GM12878 (cell line): ENCODE data around the gene ZFC3H1. TPM values are rescaled to one million over a fixed set of nuclear protein-coding genes. Genes with fewer than 3 reads are reported as not detected.
"Not testable (repeated sequence)": the region's sequence is repeated elsewhere in the genome, so short reads cannot be mapped to it uniquely, and the experiment has no call there.

Source experiments
- ATAC-seq: fragments of 200-7000 bp; cut with Tn5 transposase; 3 replicates; pipeline ENCODE4 v1.9.1; 2020; ENCODE audit warnings: mild to moderate bottlenecking, moderate library complexity
- BruUV-seq: library from RNA; stranded (reverse); fragments of 400-500 nt; replicated peaks from 2 replicates; lab custom pipeline; 2021; lab: Mats Ljungman, UMichigan
- CTCF ChIA-PET: fragments of 300-600 bp; sonication (Branson Sonifier 250); formaldehyde crosslinking; extraction: SDS; loops from one replicate; lab custom pipeline; 2021; ENCODE audit warnings: inconsistent platforms; lab: Yijun Ruan, JAX
- POLR2A ChIA-PET: fragments of 350-600 bp; formaldehyde crosslinking; extraction: SDS; loops from one replicate; lab custom pipeline; 2021; ENCODE audit warnings: inconsistent platforms; lab: Charles Lee
- RAD21 ChIA-PET: fragments of 300-600 bp; sonication (Branson Sonifier 250); formaldehyde crosslinking; loops from one replicate; lab custom pipeline; 2023; ENCODE audit warnings: antibody characterized with exemption; ENCODE audit not compliant: unreplicated experiment; lab: Charles Lee
- SMC1A ChIA-PET: fragments of 300-600 bp; sonication (Branson Sonifier 250); formaldehyde crosslinking; loops from one replicate; lab custom pipeline; 2023; ENCODE audit not compliant: unreplicated experiment, uncharacterized antibody; lab: Charles Lee
- DNase-seq: peaks from one replicate; pipeline ENCODE4 v3.0.0-alpha.2; 2011; ENCODE audit warnings: low read depth, low spot score
- FAIRE-seq: peaks from 3 replicates; lab custom pipeline; 2011; peaks lifted over from hg19 to GRCh38; lab: Jason Lieb, UNC
- H2AFZ ChIP-seq: 2 replicates; pipeline ENCODE4 v1.6.0; 2011; ENCODE audit warnings: low read depth, low read length, control low read depth; ENCODE audit not compliant: control insufficient read depth
- H3K27ac ChIP-seq: 2 replicates; pipeline ENCODE4 v1.5.1; 2011; ENCODE audit warnings: control low read depth; ENCODE audit not compliant: control insufficient read depth, insufficient read depth
- H3K27me3 ChIP-seq, 2 experiments: replicated peaks in 1 of 2; 2 replicates each; pipeline versions ENCODE4 v1.6.0 to v1.6.1; 2011; ENCODE audit warnings: low read length in 1 of 2; ENCODE audit not compliant: control insufficient read depth in 2 of 2, insufficient read depth in 2 of 2
- H3K36me3 ChIP-seq, 2 experiments: 2 replicates each; pipeline ENCODE4 v1.5.1; 2011; ENCODE audit warnings: low read length in 1 of 2; ENCODE audit not compliant: control insufficient read depth in 2 of 2, insufficient read depth in 2 of 2
- H3K4me1 ChIP-seq: 2 replicates; pipeline ENCODE4 v1.6.1; 2011; ENCODE audit warnings: mild to moderate bottlenecking, low read length, moderate library complexity, mixed read lengths; ENCODE audit not compliant: control insufficient read depth, insufficient read depth
- H3K4me2 ChIP-seq: 2 replicates; pipeline ENCODE4 v1.6.0; 2011; ENCODE audit warnings: control low read depth; ENCODE audit not compliant: control insufficient read depth, insufficient read depth
- H3K4me3 ChIP-seq: fragments of 200-600 bp; sonication (generic); 2 replicates; pipeline ENCODE4 v1.5.1; 2016
- H3K79me2 ChIP-seq: 2 replicates; pipeline ENCODE4 v1.6.0; 2011; ENCODE audit warnings: low read length; ENCODE audit not compliant: control insufficient read depth, insufficient read depth
- H3K9ac ChIP-seq: 2 replicates; pipeline ENCODE4 v1.8.0; 2011; ENCODE audit warnings: low read length, control low read depth, mixed read lengths; ENCODE audit not compliant: control insufficient read depth, insufficient read depth
- H3K9me3 ChIP-seq: replicated peaks from 3 replicates; pipeline ENCODE4 v1.5.1; 2011; ENCODE audit warnings: mild to moderate bottlenecking, low read length; ENCODE audit not compliant: control insufficient read depth, insufficient read depth
- H4K20me1 ChIP-seq: 2 replicates; pipeline ENCODE4 v1.6.0; 2011; ENCODE audit not compliant: control insufficient read depth, insufficient read depth
- CHD2 ChIP-seq: IDR thresholded peaks from 2 replicates; pipeline ENCODE4 v1.6.1; 2011; ENCODE audit warnings: low read depth, low read length, improper control_type of control experiment, borderline replicate concordance
- CREM ChIP-seq: IDR thresholded peaks from 2 replicates; pipeline ENCODE4 v1.6.1; 2014; ENCODE audit warnings: antibody characterized with exemption, low read depth
- E4F1 ChIP-seq: fragments of 450-650 bp; IDR thresholded peaks from 2 replicates; pipeline ENCODE4 v1.6.1; 2018; ENCODE audit warnings: borderline replicate concordance, mild to moderate bottlenecking; ENCODE audit not compliant: partially characterized antibody
- JUND ChIP-seq: IDR thresholded peaks from 2 replicates; pipeline ENCODE4 v1.6.1; 2012; ENCODE audit warnings: low read depth, mild to moderate bottlenecking, low read length, improper control_type of control experiment, moderate library complexity
- TARDBP ChIP-seq: IDR thresholded peaks from 2 replicates; pipeline ENCODE4 v1.6.1; 2016; ENCODE audit warnings: borderline replicate concordance
- YBX1 ChIP-seq: fragments of 450-650 bp; IDR thresholded peaks from 2 replicates; pipeline ENCODE4 v1.6.1; 2016; ENCODE audit warnings: antibody characterized with exemption
- ZNF24 ChIP-seq: fragments of 450-650 bp; IDR thresholded peaks from 2 replicates; pipeline ENCODE4 v1.6.1; 2017; ENCODE audit warnings: antibody characterized with exemption, mild to moderate bottlenecking
- WGBS: methylation state at CpG from one replicate; pipeline ENCODE4 v1.1.6; 2016; ENCODE audit warnings: low lambda C conversion rate; ENCODE audit not compliant: insufficient replicate concordance, insufficient coverage; ENCODE audit errors: missing lambda C conversion rate; 5-methylcytosine and 5-hydroxymethylcytosine counted together
- in situ Hi-C: fragments of 300-500 bp; cut with MboI; formaldehyde crosslinking; loops from 9 replicates; pipeline ENCODE4 v1.14.3; 2018; ENCODE audit warnings: mixed read lengths
- intact Hi-C: fragments of 100-400 bp; cut with micrococcal nuclease; formaldehyde crosslinking; loops from one replicate; pipeline ENCODE4 v1.14.2; 2022; ENCODE audit not compliant: unreplicated experiment
- polyA plus RNA-seq, 11 experiments: library from polyadenylated mRNA; depleted of rRNA in 4 of 11; unstranded in 6 of 11; stranded (reverse) in 5 of 11; fragments of >200 nt; fragmentation: Nextera tagmentation in 4 of 11; fragmentation: Illumina TruSeq in 1 of 11; extraction: Ambion mirVana in 4 of 11; extraction: Trizol in 1 of 11; gene quantifications; 1 replicate in 1 of 11; 2 replicates in 10 of 11; pipeline versions ENCODE4 v1.2.1 to v1.2.3, GENCODE V29; 2011 to 2016; ENCODE audit warnings: inconsistent platforms in 2 of 11, missing spikeins in 2 of 11, low read depth in 1 of 11
- total RNA-seq, 4 experiments: library from RNA; depleted of rRNA in 3 of 4; stranded (reverse); fragments of >200 nt in 3 of 4; fragmentation: Illumina TruSeq in 1 of 4; extraction: Trizol in 1 of 4; gene quantifications; 2 replicates each; pipeline versions ENCODE4 v1.2.1 to v1.2.3, GENCODE V29; 2013 to 2021

The ZFC3H1 gene
- total and polyA plus RNA-seq, 10 of the 15 experiments (the other 5 are each of a cell fraction or from before 2014, with no cell fraction given) = 11.2 to 88.7 (median 25.9) TPM

GRCh38 chr12:71688961-71689570 lies 25.4 kb upstream of the ZFC3H1 start:
- intact Hi-C loops = no loop called here
- H2AFZ ChIP-seq = no peak overlapping the region
- CTCF ChIA-PET = interaction anchor here (6.2 to 6.7 kb wide), 2 partner anchors 26 to 57 kb away, joined by 83 to 131 read pairs; partner anchors contain the start of genes THAP2 and ZFC3H1

GRCh38 chr12:71687172-71687571 lies 23.5 kb upstream of the ZFC3H1 start:
- H4K20me1 ChIP-seq, BruUV-seq, FAIRE-seq, H3K36me3 ChIP-seq, H3K9me3 ChIP-seq, in situ Hi-C loops, DNase-seq, H3K27me3 ChIP-seq, H2AFZ ChIP-seq, ATAC-seq: not testable (repeated sequence)
- peak overlapping the region; percentile 77 for H3K27ac ChIP-seq
- peak overlapping the region; percentile 70 for H3K4me3 ChIP-seq
- ChIA-PET SMC1A (interaction anchor here (1.0 to 4.6 kb wide), 16 partner anchors 8 to 272 kb away, joined by 3 to 117 read pairs (median 7); partner anchors contain the start of genes THAP2 and ZFC3H1), RAD21 (interaction anchor here (1.0 to 5.3 kb wide), 10 partner anchors 10 to 159 kb away, joined by 3 to 139 read pairs (median 6); partner anchors contain the start of genes RAB21, THAP2 and ZFC3H1), POLR2A (interaction anchor here (2.4 to 6.0 kb wide), 4 partner anchors 24 to 68 kb away, joined by 8 to 93 read pairs (median 19); partner anchors contain the start of genes RAB21, THAP2 and ZFC3H1), CTCF (interaction anchor here (0.6 to 6.7 kb wide), 14 partner anchors 9 to 280 kb away, joined by 3 to 131 read pairs (median 6); partner anchors contain the start of genes RAB21, THAP2 and ZFC3H1)
- 1% methylated on average over 11 of the region's 11 CpGs for WGBS
- peaks cover 21% of the 10 kb centered on the region for H3K4me1 ChIP-seq
- peak overlapping the region; percentile 60 for H3K9ac ChIP-seq
- peak overlapping the region; percentile 78 for H3K4me2 ChIP-seq
- peaks cover 49% of the 10 kb centered on the region for H3K79me2 ChIP-seq
- intact Hi-C loops = loop anchor here (2.0 kb wide), 2 partner anchors 60 to 68 kb away; partner anchors contain the start of gene RAB21

More at GRCh38 chr12:71688961-71689570, 25.4 kb upstream of the ZFC3H1 start:
- peaks cover 39% of the 10 kb centered on the region for H3K4me1 ChIP-seq
- H3K4me2 ChIP-seq = peak overlapping the region; percentile 78; the same call in 1 of the 2 replicates
- no peaks in the 10 kb centered on the region for H4K20me1 ChIP-seq
- H3K4me3 ChIP-seq = peak overlapping the region; percentile 70
- SMC1A ChIA-PET = interaction anchor here (1.0 to 2.2 kb wide), 2 partner anchors 25 to 52 kb away, joined by 3 to 8 read pairs; partner anchors contain the start of genes THAP2 and ZFC3H1
- DNase-seq (no peak), FAIRE-seq (no peak), ATAC-seq (no peak)
- 0 out of 2 replicates have a peak overlapping the region, but pooled peaks have one; percentile 57 for H3K9ac ChIP-seq
- in situ Hi-C loops = no loop called here
- no TSS peak for BruUV-seq
- H3K79me2 ChIP-seq = peaks cover 59% of the 10 kb centered on the region
- no peaks in the 10 kb centered on the region for H3K9me3 ChIP-seq
- RAD21 ChIA-PET = no interaction called here
- TF ChIP-seq TARDBP (no peak), YBX1 (no peak), ZNF24 (no peak), JUND (no peak), CHD2 (no peak), E4F1 (no peak), CREM (no peak)
- H3K27me3 ChIP-seq = no peaks in the 10 kb centered on the region
- POLR2A ChIA-PET = interaction anchor here (4.2 to 6.0 kb wide), 2 partner anchors 26 to 66 kb away, joined by 22 to 93 read pairs; partner anchors contain the start of genes RAB21, THAP2 and ZFC3H1
- H3K36me3 ChIP-seq = no peaks in the 10 kb centered on the region; a peak in 1 of 4 replicates
- 48% methylated on average over 5 of the region's 5 CpGs for WGBS
- H3K27ac ChIP-seq = peak overlapping the region; percentile 77; the same call in 1 of the 2 replicates
